ENCODE data around the gene DERL3.

The DERL3 gene

GRCh38 chr22:23828800-23829680 lies 9.8 kb downstream of the DERL3 start:
- no peak for DNase-seq

GRCh38 chr22:23827351-23827995 lies 11.3 kb downstream of the DERL3 start:
- no peak for DNase-seq

- no peak for DNase-seq
These were observed 12.1 kb downstream of the DERL3 start for GRCh38 chr22:23826510-23827350.

- no peak for DNase-seq
These were observed 13.4 kb downstream of the DERL3 start for GRCh38 chr22:23825246-23825905.

- no peak for DNase-seq
These were observed 14.1 kb downstream of the DERL3 start for GRCh38 chr22:23824476-23825245.

DNA sequence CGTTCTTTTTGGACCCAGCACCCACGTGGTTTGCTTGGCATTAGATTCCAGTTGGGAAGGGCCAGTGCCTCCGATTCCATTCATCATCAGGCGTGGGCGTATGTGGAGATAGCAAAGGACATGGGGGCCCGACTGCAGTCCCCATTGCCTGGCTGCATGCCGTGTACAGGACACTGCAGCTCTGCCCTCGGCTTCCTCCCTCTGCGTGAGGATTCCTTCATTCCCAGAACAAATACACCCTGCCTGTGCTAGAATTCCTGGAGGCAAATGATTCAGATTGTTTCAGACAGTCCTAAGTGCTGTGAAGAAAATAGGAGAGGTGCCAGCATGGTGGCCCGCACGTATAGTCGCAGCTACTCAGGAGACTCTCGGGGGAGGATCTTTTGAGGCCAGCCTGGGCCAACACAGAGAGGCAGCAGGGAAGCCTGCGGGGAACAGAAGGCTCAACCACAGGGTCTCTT lies 15.4 kb downstream of the DERL3 start:
- DNase-seq, result no peak

DNA sequence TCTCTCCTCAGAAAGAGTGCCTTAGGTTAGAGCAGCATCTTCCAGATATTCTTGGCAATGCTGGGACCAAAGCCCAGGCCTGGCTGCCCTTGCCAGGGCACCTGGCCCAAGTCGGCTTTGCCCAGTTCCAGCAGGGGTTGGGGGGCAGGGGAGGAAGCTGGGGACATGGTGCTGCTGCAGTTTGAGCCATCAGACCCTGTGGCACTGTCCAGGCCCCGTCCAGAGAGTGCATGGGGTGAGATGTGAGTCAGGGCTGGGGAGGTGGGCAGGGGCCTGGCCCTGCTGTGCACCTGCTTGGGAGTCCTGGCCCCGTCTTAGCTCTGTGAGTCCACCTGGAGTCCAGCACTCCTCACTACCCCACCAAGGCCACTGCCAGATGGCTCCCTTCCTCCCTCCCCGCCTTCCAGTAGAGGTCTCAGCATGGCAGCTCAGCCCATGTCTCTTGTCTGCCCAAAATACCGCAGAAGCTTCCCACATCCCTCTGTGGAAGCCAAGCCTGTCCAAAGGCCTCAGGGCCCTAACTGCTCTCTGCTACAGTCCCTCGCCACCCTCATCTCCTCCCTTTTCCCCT lies 16.6 kb downstream of the DERL3 start:
- no peak for DNase-seq

DNA sequence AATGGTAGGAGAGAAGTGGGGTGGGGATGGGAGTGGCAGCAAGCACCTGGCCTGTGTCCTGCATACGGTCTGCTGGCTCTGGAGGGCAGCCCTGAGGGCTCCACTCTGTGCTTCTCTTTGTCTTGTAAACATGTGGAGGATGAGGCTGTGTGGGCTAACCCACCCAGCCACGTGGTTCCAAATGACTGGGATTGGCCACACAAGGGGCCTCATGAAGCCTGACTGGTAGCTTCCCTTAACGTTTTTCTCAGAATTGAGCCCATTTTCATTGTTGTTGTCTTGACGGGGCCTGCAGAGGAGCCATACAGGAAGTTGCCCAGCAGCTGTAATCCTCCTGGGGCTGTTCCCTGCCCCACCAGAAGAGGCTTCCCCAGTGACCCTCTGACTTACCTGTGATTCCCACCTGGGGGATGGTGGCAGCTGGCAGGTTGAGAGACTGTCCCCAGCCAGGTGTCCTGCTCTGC lies 18.0 kb downstream of the DERL3 start:
- DNase-seq, result no peak

DNA sequence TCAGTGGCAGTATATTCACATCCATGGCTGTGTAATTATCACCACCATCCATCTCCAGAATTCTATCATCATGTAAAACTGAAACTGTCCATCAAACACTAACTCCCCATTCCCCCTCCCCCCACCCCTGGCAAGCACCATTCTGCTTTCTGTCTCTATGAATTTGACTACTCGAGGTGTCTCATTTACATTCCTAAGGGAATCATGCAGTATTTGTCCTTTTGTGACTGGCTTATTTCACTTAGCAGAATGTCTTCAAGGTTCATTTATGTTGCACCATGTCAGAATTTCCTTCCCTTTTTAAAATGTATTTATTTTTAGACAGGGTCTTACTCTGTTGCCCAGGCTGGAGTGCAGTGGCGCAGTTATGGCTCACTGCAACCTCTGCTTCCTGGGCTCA lies 20.3 kb downstream of the DERL3 start:
- DNase-seq, result no peak

DNA sequence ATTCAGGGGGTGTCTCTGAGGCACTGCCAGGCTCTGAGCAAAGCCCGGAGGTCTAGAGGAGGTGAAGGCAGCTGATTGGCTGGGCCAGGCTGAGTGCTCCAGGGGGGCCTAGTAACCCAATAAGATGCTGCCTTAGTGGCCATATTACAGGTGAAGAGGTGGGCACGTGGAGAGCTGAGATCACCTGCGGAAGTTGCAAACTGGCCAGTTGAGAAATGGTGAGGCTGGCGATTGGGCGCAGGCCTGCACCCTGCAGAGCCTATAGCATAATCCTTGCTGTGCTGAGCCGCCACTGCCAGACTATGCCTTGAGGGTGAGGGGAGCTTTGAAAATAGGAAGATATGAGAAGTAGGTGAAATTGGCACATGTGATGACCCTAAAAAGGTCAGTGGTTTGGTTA lies 21.7 kb downstream of the DERL3 start:
- DNase-seq, result no peak

DNA sequence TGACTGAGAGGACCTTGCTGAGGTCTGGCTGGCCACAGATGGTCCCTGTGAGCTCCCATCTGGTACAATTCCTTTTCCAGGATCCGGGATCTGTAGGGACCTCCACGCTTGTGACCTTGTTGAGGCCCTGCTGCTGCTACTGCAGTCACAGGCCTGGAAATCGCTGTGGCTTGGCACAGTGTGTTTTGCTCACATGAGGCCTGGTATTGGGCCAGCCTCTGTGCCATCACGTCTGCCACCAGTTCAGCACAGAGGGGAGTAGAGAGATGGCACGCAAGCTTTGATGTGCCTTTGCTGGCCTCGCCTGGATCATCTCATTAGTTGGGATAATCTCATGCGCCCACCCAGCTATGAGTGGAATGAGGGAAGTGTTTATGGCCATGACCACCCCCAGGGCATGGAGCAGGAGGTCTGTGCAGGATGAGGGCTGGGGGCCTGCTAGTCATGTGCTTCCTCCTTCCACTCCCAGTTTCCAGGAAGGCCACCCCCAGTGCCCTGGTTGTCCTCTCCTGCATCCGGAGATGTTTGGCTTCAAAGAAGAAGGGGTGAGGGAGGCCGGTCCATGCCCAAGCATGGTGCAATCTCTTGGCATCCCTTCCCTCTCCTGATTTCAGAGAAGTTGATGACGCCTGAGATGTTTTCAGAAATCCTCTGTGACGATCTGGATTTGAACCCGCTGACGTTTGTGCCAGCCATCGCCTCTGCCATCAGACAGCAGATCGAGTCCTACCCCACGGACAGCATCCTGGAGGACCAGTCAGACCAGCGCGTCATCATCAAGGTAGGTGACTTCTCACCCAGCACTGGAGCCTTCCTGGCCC lies 22.4 kb downstream of the DERL3 start:
- DNase-seq, result no peak

- DNase-seq, result no peak
These were observed 23.2 kb downstream of the DERL3 start for GRCh38 chr22:23815541-23816155.

DNA sequence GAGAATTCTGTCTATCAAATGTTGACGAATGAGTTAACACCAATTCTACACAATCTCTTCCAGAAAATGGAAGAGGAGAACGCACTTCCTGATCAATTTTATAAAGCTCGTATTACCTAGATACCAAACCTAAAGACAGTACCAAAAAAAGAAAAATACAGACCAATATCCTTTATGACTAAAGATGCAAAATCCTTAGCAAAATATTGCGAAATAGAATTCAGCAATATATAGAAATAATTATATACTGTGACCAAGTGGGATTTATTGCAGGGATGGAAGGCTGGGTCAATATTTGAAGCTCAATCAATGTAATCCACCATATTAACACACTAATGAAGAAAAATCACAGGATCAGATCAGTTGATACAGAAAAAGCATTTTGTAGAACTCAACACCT lies 26.4 kb downstream of the DERL3 start:
- no peak for DNase-seq

DNA sequence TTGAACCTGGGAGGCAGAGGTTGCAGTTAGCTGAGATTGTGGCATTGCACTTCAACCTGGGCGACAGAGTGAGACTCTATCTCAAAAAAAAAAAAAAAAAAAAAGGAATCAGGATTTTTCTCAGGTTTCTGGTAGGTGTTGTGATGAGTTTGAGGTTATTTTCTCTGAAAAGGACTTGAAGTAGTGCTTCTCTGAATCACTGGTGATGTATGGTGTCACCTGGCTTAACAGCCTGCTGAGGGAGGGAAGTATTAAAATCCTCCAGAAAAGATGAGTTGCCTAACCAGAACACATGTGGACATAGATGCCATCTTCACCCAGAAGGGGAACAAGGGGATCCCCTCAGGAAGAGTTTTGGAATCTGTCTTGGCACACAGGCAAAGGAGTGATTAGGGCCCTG lies 32.0 kb downstream of the DERL3 start:
- DNase-seq, result no peak

DNA sequence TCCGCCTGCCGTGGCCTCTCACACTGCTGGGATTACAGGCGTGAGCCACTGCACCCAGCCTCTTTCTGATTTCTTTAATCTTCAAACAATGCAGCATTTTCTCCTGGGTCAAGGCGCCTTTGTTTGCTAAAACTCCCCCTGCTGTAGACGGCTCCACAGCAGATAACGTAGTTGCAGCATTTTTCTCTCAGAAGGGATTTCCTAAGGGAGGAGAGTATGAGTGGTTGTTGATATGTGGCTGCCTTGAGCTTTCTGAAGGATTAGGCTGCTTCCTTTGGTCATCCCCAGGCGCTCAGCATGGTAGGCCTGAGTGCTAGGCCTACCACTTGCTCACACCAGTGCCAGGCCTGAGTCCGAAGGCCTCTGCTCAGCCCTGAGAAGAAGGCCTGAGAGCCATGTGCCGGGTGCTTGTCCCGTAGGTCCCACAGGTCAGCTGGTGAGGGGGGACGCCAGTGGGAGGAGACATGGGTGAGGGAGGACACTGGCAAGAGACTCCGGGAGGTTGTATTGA lies 34.0 kb downstream of the DERL3 start:
- no peak for DNase-seq

- DNase-seq, result no peak
These were observed 35.6 kb downstream of the DERL3 start for GRCh38 chr22:23803001-23803819.

DNA sequence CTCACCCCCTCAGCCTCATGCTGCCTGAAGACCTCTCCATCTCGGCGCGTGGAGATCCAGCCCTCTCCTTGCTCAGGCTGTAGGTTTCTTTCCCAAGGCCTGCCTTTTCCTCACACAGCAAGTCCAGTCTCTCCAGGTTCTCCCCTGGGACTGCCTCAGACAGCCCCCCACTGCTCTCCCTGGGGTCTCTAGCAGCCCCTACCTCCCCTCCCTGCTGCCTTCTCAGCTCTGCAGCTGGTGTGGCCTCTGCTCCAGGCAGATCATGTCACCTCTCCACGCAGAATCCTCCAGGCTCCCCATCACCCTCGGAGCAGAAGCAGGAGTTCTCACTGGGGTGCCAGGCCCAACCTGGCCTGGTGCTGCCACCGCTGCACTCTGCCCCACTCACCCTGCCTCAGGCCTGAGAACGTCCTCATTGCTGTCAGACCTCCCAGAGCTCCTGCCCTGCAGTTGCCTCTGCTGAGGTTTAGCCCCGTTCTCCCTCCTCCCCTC lies 36.9 kb downstream of the DERL3 start:
- DNase-seq, result no peak

- no peak for DNase-seq
These were observed 37.5 kb downstream of the DERL3 start for GRCh38 chr22:23801238-23801821.

All from NCI-H2029 treated with DMSO at 0.1 percent for 48 hours (cell line).